Liver (tissue), 9 donors: ENCODE results near the gene ZBTB7B. TPM values are rescaled to one million over a fixed set of nuclear protein-coding genes. Genes with fewer than 3 reads are reported as not detected.
A peak's percentile ranks its signal among the peaks of the same experiment; 100 is the strongest.

Source experiments
- DNase-seq: peaks from one replicate; pipeline ENCODE4 v3.0.0-alpha.2; 2017; ENCODE audit warnings: low spot score
- H3K27ac ChIP-seq, 2 donors: one replicate each; pipeline ENCODE4 v1.7.0; 2013; ENCODE audit warnings: inconsistent platforms in 2 of 2, low read length in 2 of 2, control low read depth in 1 of 2, low read depth in 1 of 2, mild to moderate bottlenecking in 1 of 2
- H3K27me3 ChIP-seq, 4 donors: one replicate each; pipeline versions ENCODE4 v1.6.1 to v1.7.0; 2013; ENCODE audit warnings: low read length in 3 of 4, inconsistent platforms in 1 of 4, mild to moderate bottlenecking in 1 of 4, moderate library complexity in 1 of 4; ENCODE audit not compliant: control insufficient read depth in 4 of 4, insufficient read depth in 4 of 4
- H3K36me3 ChIP-seq, 4 donors: one replicate each; pipeline versions ENCODE4 v1.6.1 to v1.7.0; 2013; ENCODE audit warnings: low read length in 3 of 4, mild to moderate bottlenecking in 3 of 4, low read depth in 1 of 4, moderate library complexity in 1 of 4; ENCODE audit not compliant: control insufficient read depth in 4 of 4, insufficient read depth in 3 of 4
- H3K4me1 ChIP-seq, 4 donors: one replicate each; pipeline versions ENCODE4 v1.6.1 to v1.7.0; 2013; ENCODE audit warnings: low read length in 3 of 4, mild to moderate bottlenecking in 3 of 4, moderate library complexity in 1 of 4; ENCODE audit not compliant: control insufficient read depth in 4 of 4, insufficient read depth in 4 of 4
- H3K4me3 ChIP-seq, 3 donors: one replicate each; pipeline versions ENCODE4 v1.6.1 to v1.7.0; 2013; ENCODE audit warnings: low read length in 3 of 3, control low read depth in 1 of 3, low read depth in 1 of 3, mild to moderate bottlenecking in 1 of 3
- H3K9ac ChIP-seq, 2 donors: one replicate each; pipeline ENCODE4 v1.7.0; 2013; ENCODE audit warnings: low read length in 2 of 2, mild to moderate bottlenecking in 2 of 2, moderate library complexity in 2 of 2, control low read depth in 1 of 2, low read depth in 1 of 2
- H3K9me3 ChIP-seq, 4 donors: one replicate each; pipeline versions ENCODE4 v1.6.1 to v1.7.0; 2013; ENCODE audit warnings: low read length in 3 of 4; ENCODE audit not compliant: control insufficient read depth in 4 of 4
- ATF3 ChIP-seq: IDR thresholded peaks from 2 replicates; pipeline ENCODE4 v1.6.1; 2016; ENCODE audit warnings: antibody characterized with exemption
- EGR1 ChIP-seq, 2 donors: IDR thresholded peaks; 2 replicates each; pipeline ENCODE4 v1.6.1; 2016 to 2018; ENCODE audit warnings: antibody characterized with exemption in 2 of 2, low read depth in 2 of 2
- FOXA1 ChIP-seq: IDR thresholded peaks from 2 replicates; pipeline ENCODE4 v1.6.1; 2016; ENCODE audit warnings: antibody characterized with exemption
- HNF4G ChIP-seq: IDR thresholded peaks from 2 replicates; pipeline ENCODE4 v1.6.1; 2016; ENCODE audit warnings: antibody characterized with exemption
- JUND ChIP-seq, 2 donors: IDR thresholded peaks; 2 replicates each; pipeline ENCODE4 v1.6.1; 2016; ENCODE audit warnings: antibody characterized with exemption in 2 of 2
- NR2F2 ChIP-seq: IDR thresholded peaks from 2 replicates; pipeline ENCODE4 v1.6.1; 2016; ENCODE audit warnings: antibody characterized with exemption
- RAD21 ChIP-seq, 2 donors: IDR thresholded peaks; 2 replicates each; pipeline ENCODE4 v1.6.1; 2016; ENCODE audit warnings: antibody characterized with exemption in 2 of 2, mild to moderate bottlenecking in 2 of 2
- RXRA ChIP-seq, 2 donors: IDR thresholded peaks; 2 replicates each; pipeline ENCODE4 v1.6.1; 2017 to 2018; ENCODE audit warnings: antibody characterized with exemption in 2 of 2, mild to moderate bottlenecking in 1 of 2
- SP1 ChIP-seq: IDR thresholded peaks from 2 replicates; pipeline ENCODE4 v1.6.1; 2018; ENCODE audit warnings: antibody characterized with exemption, mild to moderate bottlenecking
- TAF1 ChIP-seq: conservative IDR thresholded peaks from 2 replicates; pipeline ENCODE4 v1.6.1; 2016; ENCODE audit warnings: antibody characterized with exemption, mild to moderate bottlenecking
- YY1 ChIP-seq: IDR thresholded peaks from 2 replicates; pipeline ENCODE4 v1.6.1; 2016; ENCODE audit warnings: antibody characterized with exemption, mild to moderate bottlenecking
- WGBS: extraction: QIAGEN DNeasy Blood & Tissue Kit; methylation state at CpG from one replicate; pipeline ENCODE4 v1.1.7; 2013; 5-methylcytosine and 5-hydroxymethylcytosine counted together
- polyA plus RNA-seq, 2 donors: library from polyadenylated mRNA; stranded (reverse) in 1 of 2; unstranded in 1 of 2; fragments of 200-250 nt in 1 of 2; fragments of >200 nt in 1 of 2; fragmentation: Nextera tagmentation in 1 of 2; extraction: Ambion mirVana in 1 of 2; gene quantifications; one replicate each; pipeline versions ENCODE4 v1.2.1 to v1.2.3, GENCODE V29; 2013 to 2015
- total RNA-seq, 2 donors: library from RNA; depleted of rRNA; stranded (reverse); fragments of >200 nt; gene quantifications; one replicate each; pipeline ENCODE4 v1.2.3, GENCODE V29; 2014
- TF ChIP-seq, protein P1 (sequence below): fragments of 150-350 bp; IDR thresholded peaks from 2 replicates; pipeline ENCODE4 v1.5.1; 2017; ENCODE audit warnings: improper control_type of control experiment, low read depth, low read length; ENCODE audit not compliant: missing input control
- TF ChIP-seq, protein P2 (sequence below): IDR thresholded peaks from 2 replicates; pipeline ENCODE4 v1.6.1; 2016; ENCODE audit warnings: antibody characterized with exemption, mild to moderate bottlenecking
- TF ChIP-seq, protein P3 (sequence below): IDR thresholded peaks from 2 replicates; pipeline ENCODE4 v1.6.1; 2016; ENCODE audit warnings: antibody characterized with exemption
- TF ChIP-seq, protein P4 (sequence below): IDR thresholded peaks from 2 replicates; pipeline ENCODE4 v1.6.1; 2016; ENCODE audit warnings: antibody characterized with exemption
- donor health status: healthy.
- donor health status: healthy.
- donor health status: healthy.
- donor health status: healthy.
- donor health status: healthy.

The ZBTB7B gene
- total and polyA plus RNA-seq, 4 donors = 7.0 to 50.2 (median 21.1) TPM

DNA sequence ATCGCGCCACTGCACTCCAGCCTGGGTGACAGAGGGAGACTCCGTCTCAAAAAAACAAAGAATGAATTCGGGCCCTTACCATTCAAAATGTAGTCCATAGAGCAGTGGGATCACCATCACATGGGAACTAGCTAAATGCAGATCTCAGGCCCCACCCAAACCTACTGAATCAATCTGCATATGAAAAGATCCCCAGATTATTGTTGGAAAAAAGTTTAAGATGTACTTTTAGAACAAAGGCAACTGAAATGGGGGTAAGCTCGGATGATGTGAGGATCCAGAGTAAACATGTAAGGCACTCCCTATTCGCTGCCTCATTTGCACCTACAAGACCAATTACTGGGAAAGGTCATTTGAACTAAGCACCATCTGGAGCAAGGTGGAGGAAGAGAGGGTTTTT, 20.3 kb upstream of the ZBTB7B start:
- peaks cover 0 to 11% (median 2%) of the 10 kb centered on the region in 4 donors for H3K36me3 ChIP-seq
- TF ChIP-seq, protein P1, sequence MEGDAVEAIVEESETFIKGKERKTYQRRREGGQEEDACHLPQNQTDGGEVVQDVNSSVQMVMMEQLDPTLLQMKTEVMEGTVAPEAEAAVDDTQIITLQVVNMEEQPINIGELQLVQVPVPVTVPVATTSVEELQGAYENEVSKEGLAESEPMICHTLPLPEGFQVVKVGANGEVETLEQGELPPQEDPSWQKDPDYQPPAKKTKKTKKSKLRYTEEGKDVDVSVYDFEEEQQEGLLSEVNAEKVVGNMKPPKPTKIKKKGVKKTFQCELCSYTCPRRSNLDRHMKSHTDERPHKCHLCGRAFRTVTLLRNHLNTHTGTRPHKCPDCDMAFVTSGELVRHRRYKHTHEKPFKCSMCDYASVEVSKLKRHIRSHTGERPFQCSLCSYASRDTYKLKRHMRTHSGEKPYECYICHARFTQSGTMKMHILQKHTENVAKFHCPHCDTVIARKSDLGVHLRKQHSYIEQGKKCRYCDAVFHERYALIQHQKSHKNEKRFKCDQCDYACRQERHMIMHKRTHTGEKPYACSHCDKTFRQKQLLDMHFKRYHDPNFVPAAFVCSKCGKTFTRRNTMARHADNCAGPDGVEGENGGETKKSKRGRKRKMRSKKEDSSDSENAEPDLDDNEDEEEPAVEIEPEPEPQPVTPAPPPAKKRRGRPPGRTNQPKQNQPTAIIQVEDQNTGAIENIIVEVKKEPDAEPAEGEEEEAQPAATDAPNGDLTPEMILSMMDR = no peak
- TF ChIP-seq TAF1 (no peak), JUND (IDR thresholded peaks at IDR 0.05) (no peak), RXRA (IDR thresholded peaks at IDR 0.05) (no peak), SP1 (no peak), NR2F2 (no peak), YY1 (no peak), ATF3 (no peak)
- TF ChIP-seq, protein P2, sequence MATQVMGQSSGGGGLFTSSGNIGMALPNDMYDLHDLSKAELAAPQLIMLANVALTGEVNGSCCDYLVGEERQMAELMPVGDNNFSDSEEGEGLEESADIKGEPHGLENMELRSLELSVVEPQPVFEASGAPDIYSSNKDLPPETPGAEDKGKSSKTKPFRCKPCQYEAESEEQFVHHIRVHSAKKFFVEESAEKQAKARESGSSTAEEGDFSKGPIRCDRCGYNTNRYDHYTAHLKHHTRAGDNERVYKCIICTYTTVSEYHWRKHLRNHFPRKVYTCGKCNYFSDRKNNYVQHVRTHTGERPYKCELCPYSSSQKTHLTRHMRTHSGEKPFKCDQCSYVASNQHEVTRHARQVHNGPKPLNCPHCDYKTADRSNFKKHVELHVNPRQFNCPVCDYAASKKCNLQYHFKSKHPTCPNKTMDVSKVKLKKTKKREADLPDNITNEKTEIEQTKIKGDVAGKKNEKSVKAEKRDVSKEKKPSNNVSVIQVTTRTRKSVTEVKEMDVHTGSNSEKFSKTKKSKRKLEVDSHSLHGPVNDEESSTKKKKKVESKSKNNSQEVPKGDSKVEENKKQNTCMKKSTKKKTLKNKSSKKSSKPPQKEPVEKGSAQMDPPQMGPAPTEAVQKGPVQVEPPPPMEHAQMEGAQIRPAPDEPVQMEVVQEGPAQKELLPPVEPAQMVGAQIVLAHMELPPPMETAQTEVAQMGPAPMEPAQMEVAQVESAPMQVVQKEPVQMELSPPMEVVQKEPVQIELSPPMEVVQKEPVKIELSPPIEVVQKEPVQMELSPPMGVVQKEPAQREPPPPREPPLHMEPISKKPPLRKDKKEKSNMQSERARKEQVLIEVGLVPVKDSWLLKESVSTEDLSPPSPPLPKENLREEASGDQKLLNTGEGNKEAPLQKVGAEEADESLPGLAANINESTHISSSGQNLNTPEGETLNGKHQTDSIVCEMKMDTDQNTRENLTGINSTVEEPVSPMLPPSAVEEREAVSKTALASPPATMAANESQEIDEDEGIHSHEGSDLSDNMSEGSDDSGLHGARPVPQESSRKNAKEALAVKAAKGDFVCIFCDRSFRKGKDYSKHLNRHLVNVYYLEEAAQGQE = no peak
- TF ChIP-seq, protein P3, sequence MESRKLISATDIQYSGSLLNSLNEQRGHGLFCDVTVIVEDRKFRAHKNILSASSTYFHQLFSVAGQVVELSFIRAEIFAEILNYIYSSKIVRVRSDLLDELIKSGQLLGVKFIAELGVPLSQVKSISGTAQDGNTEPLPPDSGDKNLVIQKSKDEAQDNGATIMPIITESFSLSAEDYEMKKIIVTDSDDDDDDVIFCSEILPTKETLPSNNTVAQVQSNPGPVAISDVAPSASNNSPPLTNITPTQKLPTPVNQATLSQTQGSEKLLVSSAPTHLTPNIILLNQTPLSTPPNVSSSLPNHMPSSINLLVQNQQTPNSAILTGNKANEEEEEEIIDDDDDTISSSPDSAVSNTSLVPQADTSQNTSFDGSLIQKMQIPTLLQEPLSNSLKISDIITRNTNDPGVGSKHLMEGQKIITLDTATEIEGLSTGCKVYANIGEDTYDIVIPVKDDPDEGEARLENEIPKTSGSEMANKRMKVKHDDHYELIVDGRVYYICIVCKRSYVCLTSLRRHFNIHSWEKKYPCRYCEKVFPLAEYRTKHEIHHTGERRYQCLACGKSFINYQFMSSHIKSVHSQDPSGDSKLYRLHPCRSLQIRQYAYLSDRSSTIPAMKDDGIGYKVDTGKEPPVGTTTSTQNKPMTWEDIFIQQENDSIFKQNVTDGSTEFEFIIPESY = no peak
- no peaks in the 10 kb centered on the region for H3K27me3 ChIP-seq
- no peak overlapping the region for H3K4me3 ChIP-seq
- H3K9me3 ChIP-seq = no peaks in the 10 kb centered on the region
- peak overlapping the region in 1 of 2 donors; percentile 68 for H3K9ac ChIP-seq
- DNase-seq = no peak
- 74% methylated on average over 6 of the region's 6 CpGs for WGBS
- H3K4me1 ChIP-seq = peaks cover 3 to 22% (median 18%) of the 10 kb centered on the region in 4 donors
- H3K27ac ChIP-seq = no peak overlapping the region

GRCh38 chr1:154982897-154983648, 19.5 kb upstream of the ZBTB7B start, which contains the start of gene FLAD1:
FLAD1 (plus strand) TSS chr1:154983344; CDS start chr1:154983695, 351 bp downstream.
- Histone ChIP-seq H3K27me3 (no peaks in the 10 kb centered on the region), H3K9me3 (no peaks in the 10 kb centered on the region), H3K36me3 (peaks cover 0 to 10% (median 3%) of the 10 kb centered on the region in 4 donors), H3K9ac (peak within 1 kb of the TSS; percentile 80 to 94), H3K4me3 (peak within 1 kb of the TSS; percentile 87 to 97 (median 88)), H3K4me1 (peaks cover 3 to 29% (median 18%) of the 10 kb centered on the region in 4 donors), H3K27ac (peak within 1 kb of the TSS; percentile 23 to 69)
- peak; percentile 92 for DNase-seq
- WGBS = 1% methylated on average over 26 of the region's 26 CpGs
- TF ChIP-seq NR2F2 (no peak), EGR1 (IDR thresholded peaks at IDR 0.05; ENCODE audit: low read depth in 2 of 2) (peak; percentile 50 to 70), SP1 (peak; percentile 99), ATF3 (no peak), YY1 (peak; percentile 74), TAF1 (no peak), FOXA1 (no peak), HNF4G (no peak), RXRA (IDR thresholded peaks at IDR 0.05) (peak; percentile 31 to 56), RAD21 (IDR thresholded peaks at IDR 0.05) (peak; percentile 30 to 55)
- TF ChIP-seq, protein P1 = peak; percentile 1
- TF ChIP-seq, protein P4, sequence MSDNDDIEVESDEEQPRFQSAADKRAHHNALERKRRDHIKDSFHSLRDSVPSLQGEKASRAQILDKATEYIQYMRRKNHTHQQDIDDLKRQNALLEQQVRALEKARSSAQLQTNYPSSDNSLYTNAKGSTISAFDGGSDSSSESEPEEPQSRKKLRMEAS = peak; percentile 88
- TF ChIP-seq, protein P2 = peak; percentile 35
